ENCODE measurements around the gene SBSN.
A peak's percentile ranks its signal among the peaks of the same experiment; 100 is the strongest.

The SBSN gene

DNA sequence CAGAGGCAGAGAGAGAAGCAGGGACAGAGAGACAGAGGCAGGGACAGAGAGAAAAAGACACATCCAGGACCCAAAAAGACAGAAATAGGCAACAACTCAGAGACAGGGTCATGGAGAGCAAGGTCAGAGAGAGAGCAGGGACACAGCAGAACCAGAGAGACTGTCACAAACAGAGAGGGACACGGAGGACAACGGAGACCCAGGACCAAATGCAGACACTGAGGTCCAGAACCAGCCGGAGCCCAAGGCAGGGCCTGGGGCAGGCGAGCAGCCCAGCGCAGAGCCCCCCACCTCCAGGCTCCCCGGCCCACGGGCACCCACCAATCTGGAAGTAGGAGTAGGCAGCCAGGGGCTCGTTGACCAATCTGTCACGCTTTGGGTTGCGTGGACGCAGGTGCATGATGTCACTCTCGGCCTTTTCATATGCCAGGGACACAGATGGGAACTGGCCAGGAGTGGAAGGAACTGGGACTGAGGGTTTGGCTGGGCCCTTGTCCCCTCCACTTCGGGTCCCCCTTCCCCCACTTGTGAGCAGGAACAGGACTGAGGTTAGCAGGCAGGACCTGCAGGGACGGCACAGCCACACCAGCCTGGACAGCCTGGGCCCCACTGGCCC lies 25.4 kb upstream of the SBSN start:
- DNase-seq: no peak

DNA sequence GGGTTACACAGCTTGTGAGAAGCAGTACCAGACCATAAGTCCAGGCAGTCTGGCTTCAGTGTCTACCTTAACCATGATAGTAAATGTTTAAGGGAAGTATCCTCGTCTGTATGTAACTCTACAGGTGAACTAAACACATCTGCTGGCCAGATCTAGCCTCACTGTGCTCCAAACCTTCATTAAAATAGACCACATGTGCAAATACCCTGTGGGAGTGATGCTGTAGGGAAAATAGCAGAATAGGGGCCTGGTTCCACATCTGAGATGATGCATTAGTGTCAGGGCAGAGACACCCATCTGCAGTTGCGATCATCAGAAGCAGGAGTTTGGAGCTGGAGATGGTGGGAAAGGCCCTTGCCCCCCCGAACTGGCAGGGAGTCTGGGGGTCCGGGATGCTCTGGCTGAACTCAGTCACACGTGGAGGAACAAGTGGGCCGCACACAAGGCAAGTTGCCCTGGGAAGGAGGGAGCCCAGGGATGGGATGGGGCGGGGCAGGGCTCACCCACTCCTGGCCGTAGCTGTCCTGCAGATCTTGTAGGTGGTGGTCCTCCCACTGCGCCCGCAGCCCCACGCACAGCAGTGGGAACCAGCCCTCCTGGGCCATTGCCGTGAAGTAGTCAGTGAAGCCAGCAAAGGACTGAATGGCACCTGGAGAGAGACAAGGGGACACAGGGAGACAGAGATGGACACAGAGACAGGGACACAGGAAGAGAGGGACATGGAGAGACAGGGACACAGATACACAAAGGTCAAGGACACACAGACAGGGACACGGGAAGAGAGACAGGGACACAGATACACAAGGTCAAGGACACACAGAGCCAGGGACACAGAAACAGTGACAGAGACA lies 24.6 kb upstream of the SBSN start:
- DNase-seq: no peak

DNA sequence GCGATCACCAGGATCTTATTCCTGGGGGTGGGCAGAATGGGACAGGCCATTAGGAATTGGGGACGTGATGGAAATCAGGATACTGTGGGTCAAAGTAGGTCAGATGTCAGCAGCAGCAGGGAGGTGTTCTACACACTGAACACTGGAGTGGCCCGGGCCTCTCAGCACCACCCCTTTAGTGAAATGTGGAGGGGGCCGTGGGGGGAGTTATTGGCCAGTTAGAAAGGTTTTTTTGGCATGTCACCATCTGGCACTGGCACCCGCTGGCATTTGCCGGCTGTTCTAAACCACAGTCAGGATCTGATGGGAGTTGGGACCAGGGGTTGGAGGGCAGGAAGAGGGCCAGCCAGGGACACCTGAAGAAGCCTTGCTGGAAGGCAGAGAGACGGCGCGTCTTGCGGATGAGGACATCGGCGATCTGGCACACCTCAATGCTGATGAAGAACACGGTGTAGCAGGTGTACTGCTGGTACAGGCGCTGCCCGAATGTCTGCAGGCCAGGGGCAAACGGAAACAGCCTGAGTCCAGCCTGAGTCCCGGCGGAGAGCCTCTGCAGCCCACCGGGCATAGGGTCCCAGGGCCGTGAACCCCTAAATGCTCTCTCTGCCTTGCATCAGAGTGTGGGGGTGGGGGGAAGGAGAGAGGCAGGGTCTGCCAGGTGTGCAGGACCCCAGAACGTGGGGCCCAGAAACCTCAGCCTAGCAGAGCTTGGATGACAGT lies 23.1 kb upstream of the SBSN start:
- DNase-seq: no peak

DNA sequence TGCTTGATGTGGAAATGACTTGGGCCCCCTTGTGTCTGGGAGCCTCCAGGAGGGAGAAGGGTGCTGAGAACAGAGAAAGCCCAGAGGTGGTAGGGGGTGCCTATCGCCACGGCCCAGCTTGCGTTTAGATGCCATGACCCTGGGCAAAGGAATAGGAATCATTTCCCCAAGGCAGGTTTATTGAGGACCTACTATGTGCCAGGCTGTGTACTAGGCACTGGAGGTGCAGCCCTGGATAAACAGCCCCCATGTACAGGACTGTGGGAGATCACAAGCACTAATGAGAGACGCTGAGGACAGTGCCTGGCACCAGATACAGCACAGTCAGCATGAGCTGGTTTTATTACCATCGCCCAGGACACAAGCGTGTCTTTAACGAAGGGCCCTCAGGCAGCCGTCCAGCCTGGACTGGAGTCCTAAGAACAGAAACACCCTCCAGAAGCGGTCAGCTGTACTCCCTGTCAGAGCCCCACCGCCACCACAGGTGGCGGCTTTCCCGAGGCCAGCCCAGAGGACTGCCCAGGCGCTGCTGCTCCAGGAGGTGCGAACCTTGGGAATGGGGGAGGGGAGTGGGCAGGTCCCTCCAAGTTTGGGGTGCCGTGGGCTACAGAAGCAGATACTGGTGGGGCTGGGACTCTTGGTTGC lies 21.9 kb upstream of the SBSN start:
- no peak for DNase-seq

DNA sequence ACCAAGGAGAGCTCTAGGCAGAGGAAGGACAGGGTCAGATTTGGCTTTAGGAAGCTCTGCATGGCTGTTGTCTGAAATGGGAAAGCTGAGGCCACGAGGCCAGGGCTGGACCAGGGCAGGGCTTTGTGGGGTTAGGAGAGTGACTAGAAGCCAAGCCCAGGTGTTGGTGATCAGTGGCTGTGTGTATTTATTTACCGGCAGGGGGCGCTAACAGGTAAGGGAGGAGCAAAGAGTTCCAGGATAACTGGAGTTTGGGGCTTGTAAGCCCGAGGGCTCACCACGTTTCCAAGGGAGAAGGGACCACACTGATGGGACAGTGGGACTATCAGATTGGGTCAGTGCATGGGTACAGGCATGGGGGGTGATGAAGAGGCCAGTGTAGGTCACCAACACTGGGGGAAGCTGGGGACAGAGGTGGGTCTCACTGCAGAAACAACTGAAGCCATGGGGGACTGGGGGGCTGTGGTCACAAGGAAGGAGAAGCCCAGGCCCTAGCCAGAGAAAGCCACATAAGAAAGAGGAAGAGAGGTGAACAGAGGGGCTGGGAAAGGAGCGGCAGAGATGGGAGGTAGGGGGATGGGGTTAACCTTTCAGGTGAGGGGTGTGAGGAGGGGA lies 21.2 kb upstream of the SBSN start:
- peak in 1 of 2 experiments; percentile 34 for DNase-seq

DNA sequence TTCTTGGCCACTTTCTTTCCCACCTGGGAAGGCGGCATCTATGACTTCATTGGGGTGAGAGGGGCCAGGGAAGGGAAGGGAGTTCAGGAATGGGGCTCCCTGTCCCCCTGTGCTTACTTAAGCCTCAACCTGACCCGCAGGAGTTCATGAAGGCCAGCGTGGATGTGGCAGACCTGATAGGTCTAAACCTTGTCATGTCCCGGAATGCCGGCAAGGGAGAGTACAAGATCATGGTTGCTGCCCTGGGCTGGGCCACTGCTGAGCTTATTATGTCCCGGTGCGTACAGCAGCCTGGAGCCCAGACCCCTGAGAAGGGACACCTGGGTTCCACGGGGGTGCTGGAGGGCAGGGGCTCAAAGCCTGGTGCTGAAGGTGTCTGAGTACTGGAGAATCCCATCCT lies 18.4 kb upstream of the SBSN start:
- no peak for DNase-seq

DNA sequence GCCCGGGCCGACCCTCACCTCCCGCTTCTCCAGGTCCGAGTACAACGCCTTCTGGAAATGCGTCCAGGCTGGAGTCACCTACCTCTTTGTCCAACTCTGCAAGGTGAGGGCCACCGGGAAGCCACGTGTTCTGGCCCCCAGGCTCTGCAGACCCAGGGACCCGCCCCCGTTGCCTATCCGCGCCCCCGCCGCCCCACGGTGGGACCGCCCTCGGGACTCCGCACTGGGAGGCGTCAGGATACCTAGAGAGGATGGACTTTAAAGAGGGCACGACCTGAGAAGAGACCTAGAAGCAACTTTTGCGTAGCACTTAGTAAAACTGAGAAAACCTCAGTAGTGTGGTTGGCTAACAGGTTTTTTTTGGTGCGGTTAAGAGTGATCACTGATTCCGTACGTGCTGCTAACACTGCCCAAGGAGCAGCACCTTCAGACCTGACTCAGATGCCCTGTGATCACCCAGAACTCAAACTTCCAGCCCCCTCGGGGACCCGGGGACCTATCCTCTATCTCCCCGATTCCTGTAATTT lies 17.8 kb upstream of the SBSN start:
- DNase-seq: no peak

DNA sequence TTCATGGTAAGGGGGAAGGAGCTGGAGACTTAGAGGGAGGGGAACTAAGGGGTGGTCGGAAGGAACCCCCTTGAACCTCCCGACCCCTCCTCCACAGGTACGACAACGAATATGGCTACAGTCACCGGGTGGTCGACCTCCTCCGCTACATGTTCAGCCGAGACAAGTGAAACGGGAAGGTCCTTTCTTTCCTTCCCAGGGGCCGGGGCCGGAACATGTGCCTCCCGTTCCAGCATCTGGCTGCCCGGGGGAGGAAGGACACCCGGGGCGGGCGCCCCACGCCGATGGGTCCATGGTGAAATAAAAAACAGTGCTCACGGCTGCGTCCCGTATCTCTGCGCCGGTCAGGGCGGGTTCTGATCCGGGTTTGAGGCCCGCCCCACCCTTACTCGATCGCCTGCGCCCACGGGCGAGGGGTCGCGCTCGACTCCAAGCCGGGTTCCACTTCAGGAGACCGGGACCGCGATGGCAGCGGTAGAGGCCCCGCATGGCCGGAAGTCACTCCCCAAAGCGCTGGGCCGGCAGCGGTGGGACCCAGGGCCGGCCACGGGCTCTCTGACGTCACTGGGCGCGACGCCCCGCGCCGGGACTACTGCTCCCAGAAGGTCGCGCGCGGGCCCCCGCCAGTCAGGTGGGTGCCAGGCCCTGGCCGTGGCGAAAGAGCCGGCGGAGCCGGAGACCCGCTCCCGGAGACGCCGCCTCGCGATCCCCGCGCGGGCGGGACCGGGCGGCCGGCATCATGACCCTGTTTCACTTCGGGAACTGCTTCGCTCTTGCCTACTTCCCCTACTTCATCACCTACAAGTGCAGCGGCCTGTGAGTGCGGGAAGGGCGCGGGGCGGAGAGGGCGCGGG lies 17.1 kb upstream of the SBSN start, which contains the start of gene TMEM147:
Gene TMEM147, plus strand, starts transcription at position 626 of the 854 bp plus-strand sequence. Its CDS starts 114 bp downstream, at position 740.
- peak in 1 of 2 experiments; percentile 64 for DNase-seq

DNA sequence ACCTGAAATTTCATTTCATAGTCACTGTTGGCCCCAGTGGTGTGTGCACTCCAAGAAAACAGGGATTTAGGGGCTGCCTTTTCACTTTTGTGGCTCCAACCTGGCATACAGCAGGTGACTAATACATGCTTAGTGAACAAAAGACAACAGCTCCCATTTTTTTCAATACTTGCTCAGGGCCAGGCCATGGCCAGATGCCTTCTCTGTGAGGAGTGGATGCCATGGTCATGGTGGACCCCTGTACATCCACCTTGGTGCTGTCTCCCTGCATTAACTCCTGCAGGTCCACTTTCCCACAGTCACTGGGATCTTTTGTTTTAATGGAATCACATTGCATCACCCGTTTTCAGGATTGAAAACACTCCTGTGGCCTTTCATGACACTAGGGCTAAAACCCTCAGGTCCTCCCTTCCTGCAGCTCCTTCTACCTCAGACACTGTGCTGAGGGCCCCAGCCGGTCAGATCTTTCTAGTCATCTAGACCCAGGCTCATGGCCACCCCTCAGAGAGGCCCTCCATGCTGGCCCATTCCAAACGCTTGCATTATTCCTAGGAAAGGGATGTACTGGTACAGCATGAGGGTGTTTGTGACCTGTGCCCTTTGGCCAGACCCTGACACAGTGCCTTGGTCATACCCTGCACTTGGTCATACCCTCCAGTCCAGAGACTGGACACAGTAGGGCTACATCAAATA lies 16.1 kb upstream of the SBSN start:
- DNase-seq: no peak

DNA sequence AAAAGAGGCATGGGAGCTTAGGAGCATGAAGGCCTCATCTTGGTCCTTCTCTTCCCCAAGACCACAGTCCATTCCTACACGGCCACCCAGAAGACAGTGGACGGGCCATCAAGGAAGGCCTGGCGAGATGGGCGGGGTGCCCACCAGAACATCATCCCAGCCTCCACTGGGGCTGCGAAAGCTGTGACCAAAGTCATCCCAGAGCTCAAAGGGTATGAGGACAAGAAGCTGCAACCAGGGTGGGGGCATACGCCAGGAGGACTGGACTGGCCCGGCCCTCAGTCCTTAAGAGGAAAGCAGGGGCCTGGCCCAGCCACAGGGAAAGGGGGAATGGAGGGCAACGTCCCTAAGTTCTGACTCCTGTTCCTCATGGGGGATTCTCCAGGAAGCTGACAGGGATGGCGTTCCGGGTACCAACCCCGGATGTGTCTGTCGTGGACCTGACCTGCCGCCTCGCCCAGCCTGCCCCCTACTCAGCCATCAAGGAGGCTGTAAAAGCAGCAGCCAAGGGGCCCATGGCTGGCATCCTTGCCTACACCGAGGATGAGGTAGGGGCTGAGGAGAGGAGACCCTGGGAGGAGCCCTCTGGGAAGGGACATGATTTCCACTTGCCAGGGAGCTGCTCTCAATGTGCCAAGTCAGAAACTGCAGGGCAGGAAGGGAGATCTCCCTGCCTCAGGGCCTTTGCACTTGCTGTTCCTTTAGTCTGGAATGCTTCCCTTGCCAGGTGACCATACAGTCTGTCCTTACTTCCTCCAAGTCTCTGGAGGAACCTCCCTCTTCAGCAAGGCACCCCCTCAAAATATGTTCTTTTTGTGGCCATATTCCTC lies 15.4 kb upstream of the SBSN start:
- no peak for DNase-seq

DNA sequence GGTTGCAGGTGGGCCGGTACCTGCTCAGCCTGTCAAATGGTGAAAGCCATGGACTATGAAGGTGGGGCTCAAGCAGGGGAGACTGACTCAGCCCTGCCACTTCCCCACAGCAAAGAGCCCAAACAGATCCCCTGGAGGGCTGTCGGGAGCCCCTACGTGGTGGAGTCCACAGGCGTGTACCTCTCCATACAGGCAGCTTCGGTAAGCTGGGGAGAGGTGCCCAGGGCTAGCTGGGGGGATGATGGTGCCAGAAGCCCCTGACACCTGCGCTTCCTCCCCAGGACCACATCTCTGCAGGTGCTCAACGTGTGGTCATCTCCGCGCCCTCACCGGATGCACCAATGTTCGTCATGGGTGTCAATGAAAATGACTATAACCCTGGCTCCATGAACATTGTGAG lies 14.1 kb upstream of the SBSN start:
- no peak for DNase-seq

DNA sequence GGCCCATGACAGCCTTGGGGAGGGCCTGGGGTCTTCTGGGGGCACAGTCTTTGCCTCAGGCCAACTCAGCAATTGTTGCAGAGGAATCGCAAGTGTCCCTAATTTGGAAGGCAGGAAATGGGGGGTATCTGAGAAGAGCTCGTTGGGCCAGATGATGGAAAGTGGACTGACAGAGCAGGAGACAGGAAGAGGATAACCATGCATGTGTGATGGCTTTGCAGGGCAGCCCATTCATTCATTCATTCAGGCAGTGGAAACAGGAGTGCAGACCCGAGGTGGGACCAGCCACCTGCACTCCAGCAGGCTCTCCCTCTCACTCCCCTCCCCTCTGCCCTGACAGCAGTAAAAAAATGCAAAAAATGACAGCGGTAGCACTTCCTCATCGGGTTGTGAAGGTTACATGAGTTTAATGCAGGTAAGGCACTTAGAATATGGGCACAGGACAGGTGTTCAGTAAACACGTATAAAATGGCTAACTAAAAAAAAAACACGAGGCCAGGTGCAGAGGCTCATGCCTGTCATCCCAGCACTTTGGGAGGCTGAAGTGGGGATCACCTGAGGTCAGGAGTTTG lies 12.3 kb upstream of the SBSN start:
- DNase-seq: no peak

DNA sequence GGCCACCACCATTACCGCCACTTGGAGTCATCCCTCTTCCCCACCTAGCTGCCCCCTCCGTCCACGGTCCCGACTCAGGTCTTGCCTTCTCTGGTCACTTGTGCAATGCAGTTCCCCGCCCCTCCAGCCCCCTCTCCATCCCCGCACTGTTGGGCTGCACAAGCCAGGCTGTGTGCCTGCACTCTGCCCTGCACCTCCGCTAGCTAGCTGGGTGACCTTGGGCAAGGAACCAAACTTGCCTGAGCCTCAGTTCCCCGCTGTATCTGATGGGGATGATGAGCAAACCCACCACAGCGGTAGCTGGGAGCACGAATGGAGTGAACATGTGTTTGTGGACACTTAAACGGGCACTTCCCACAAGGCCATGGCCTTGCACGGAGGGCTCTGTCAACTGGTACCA lies 11.7 kb upstream of the SBSN start:
- no peak for DNase-seq

DNA sequence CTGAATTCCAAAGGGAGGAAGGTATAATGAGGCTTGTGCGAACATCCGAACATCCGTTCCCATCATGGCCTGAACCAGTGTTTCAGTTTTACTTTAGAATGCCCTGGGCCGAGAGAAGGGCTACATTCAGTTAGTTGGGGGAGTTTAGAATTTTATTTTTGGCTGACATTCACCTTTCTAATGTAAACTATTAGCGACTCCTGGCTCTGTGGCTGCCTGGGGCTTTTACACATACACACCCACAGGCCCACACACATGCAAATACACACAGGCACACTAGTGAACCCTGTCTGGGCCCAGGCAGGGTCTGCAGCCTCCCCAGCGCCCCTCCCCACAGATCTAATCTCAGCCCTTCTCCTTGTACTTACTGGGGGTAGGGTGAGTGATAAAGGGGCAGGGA lies 11.2 kb upstream of the SBSN start:
- DNase-seq: no peak

DNA sequence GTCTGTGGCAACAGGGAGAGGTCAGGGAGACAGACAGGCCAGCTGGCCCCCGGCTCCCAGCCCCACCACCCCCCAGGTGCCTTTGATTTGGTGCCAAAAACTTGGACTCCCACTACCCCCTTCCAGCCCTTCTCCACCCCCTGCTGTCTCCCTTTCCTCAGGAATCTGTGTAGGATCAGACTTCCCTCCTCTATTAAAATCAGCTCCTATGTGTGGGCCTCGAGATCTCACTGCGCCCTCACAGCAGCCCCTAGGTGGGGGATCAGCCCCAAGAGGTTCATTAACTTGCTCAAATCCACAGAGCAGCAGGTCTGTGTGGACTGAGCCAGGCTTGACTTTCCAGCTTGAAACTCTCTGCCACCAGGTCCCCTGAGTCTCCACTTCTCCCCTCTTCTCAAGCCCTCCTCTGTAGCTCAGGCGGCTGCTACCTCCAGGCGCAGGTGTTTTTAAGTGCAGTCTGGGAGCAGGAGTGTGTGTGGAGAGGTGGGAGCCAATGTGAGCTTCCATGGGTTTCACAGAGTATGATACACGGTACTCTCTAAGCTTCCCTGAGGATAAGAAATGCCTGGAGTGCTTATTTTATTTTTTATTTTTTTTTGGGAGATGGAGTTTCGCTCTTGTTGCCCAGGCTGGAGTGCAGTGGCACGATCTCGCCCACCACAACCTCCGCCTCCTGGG lies 6.8 kb upstream of the SBSN start:
- no peak for DNase-seq

DNA sequence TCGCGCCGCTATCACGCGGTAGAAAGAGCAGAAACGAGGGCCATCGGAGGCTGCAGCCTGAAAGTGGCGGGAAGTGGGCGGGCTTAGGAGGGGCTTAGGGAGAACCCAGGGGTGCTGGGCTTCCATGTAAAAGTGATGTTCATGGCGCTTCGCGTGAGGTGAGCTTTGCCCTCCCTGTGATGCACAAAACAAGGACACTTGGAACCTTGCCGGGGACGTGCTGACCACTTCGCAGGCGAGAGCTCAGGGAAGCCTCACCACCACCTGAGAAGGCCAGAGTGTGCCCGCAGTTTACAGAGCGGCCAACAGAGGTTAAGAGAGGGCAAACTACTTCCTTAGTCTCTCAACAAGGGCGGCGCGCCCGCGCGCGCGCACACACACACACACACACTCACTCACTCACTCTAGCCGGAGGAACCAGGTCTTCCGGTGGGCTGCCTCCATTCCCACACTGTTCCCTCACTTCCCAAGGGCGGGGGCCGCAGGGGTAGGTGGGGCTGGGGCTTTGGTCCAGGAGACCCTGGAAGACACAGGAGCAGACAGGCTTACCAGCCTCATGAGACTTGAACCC lies 5.8 kb upstream of the SBSN start:
- no peak for DNase-seq

DNA sequence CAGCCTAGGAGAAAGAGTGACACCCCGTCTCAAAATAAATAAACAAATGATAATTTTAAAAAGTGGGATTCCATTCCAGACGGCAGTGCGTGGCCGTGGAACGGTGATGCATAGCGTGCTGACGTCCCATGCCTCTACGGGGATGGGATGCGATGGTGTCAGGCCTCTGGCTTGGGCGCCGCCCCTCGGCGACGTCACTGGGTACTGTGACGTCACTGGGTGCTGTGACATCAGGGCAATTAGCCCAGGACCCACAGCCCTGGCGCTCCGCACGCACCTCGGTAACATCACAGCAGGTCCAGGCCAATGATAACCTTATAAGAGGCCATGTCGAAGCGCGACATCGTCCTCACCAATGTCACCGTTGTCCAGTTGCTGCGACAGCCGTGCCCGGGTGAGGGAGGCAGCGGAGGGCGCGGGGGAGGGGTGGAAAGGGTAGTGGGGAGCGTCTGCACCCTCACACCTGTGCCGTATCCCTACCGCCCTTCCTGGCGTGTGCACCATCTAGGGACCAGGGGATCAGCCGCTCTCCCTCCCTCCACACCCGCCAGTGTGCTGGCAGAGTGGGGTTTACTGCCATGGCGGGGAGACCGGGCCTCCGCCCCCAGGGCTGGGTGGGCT lies 5.2 kb upstream of the SBSN start, which contains the start of gene GAPDHS:
Gene GAPDHS, plus strand, starts transcription at position 256 of the 621 bp plus-strand sequence. Its CDS starts 72 bp downstream, at position 328.
- DNase-seq: no peak

DNA sequence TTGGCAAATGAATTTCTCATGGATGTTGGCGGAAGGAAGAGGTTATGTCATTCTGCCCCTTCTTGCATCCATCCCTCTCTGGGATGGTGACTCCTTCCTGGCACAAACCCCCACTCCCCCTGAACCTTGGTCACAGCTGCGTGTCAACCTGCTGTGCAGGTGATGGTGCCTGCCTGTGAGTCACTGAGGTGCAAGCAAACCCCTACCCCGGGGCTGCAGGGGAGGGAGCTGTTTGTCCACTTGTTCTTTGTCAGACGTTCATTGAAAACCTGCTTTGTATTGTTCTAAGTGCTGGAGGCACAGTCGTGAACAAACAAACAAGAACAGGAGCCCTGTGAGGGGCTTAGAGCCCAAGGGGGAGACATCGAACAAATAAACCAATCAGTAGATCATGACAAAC lies 3.2 kb upstream of the SBSN start:
- no peak for DNase-seq
